RWPE1 (cell line): ENCODE measurements around the gene PDE4D.
"Not testable (repeated sequence)": the region's sequence is repeated elsewhere in the genome, so short reads cannot be mapped to it uniquely, and the experiment has no call there.

Experiments used
- CTCF ChIA-PET: fragments of 350-600 bp; sonication (Branson Sonifier 250); formaldehyde crosslinking; extraction: SDS; loops from one replicate; lab custom pipeline; 2021; lab: Yijun Ruan, JAX
- POLR2A ChIA-PET: fragments of 400-600 bp; formaldehyde crosslinking; extraction: SDS; loops from one replicate; lab custom pipeline; 2020; ENCODE audit warnings: antibody characterized with exemption; ENCODE audit not compliant: low non-redundant PET; lab: Yijun Ruan, JAX
- DNase-seq: peaks from one replicate; pipeline ENCODE4 v3.0.0; 2012; ENCODE audit warnings: low spot score
- H3K27ac ChIP-seq: fragments of 450-650 bp; 2 replicates; pipeline ENCODE4 v1.5.1; 2017
- TF ChIP-seq, protein P1 (sequence below): fragments of 450-650 bp; conservative IDR thresholded peaks from 2 replicates; pipeline ENCODE4 v1.5.1; 2017; ENCODE audit warnings: low read depth, mild to moderate bottlenecking

The PDE4D gene

GRCh38 chr5:59421986-59422941, 471.3 kb downstream of the PDE4D start:
- H3K27ac ChIP-seq: no peak overlapping the region
- TF ChIP-seq, protein P1, sequence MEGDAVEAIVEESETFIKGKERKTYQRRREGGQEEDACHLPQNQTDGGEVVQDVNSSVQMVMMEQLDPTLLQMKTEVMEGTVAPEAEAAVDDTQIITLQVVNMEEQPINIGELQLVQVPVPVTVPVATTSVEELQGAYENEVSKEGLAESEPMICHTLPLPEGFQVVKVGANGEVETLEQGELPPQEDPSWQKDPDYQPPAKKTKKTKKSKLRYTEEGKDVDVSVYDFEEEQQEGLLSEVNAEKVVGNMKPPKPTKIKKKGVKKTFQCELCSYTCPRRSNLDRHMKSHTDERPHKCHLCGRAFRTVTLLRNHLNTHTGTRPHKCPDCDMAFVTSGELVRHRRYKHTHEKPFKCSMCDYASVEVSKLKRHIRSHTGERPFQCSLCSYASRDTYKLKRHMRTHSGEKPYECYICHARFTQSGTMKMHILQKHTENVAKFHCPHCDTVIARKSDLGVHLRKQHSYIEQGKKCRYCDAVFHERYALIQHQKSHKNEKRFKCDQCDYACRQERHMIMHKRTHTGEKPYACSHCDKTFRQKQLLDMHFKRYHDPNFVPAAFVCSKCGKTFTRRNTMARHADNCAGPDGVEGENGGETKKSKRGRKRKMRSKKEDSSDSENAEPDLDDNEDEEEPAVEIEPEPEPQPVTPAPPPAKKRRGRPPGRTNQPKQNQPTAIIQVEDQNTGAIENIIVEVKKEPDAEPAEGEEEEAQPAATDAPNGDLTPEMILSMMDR: no peak
- CTCF ChIA-PET: no interaction called here
- DNase-seq: no peak
- POLR2A ChIA-PET: no interaction called here

DNA sequence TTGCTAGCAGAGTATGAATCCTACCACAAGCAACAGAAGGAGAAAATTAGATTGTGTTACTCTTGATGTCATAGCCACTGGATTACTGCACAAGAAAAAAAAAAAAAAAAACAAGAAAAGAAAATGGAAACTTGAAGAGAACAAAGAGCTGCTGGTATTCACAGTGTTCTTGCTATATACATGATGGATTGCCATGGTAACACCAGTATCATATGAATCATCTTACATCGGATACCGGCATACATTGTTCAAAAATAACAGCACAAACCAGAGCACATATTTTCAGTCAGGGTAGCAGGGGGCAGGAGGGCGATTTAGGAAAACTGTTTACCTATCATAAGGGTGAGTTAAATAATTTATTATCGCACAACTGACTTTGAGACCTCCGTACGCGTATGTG, 472.9 kb downstream of the PDE4D start:
- no peak for DNase-seq
- CTCF ChIA-PET: no interaction called here
- TF ChIP-seq, protein P1: no peak
- no peak overlapping the region for H3K27ac ChIP-seq
- POLR2A ChIA-PET: interaction anchor here (0.6 kb wide), 1 partner anchor 28 kb away, joined by 4 read pairs; no protein-coding TSS in a partner anchor

GRCh38 chr5:59418808-59419207, 474.7 kb downstream of the PDE4D start:
- TF ChIP-seq, protein P1: no peak
- POLR2A ChIA-PET: no interaction called here
- CTCF ChIA-PET: no interaction called here

GRCh38 chr5:59416451-59416850, 477.1 kb downstream of the PDE4D start:
- ChIA-PET CTCF (no interaction called here), POLR2A (no interaction called here)
- H3K27ac ChIP-seq: no peak overlapping the region
- no peak for DNase-seq
- TF ChIP-seq, protein P1: no peak

More at GRCh38 chr5:59418808-59419207, 474.7 kb downstream of the PDE4D start:
- no peak for DNase-seq
- H3K27ac ChIP-seq: no peak overlapping the region

- CTCF ChIA-PET: no interaction called here
- no peak for DNase-seq
- TF ChIP-seq, protein P1: no peak
- no peak overlapping the region for H3K27ac ChIP-seq
- POLR2A ChIA-PET: no interaction called here
Observed at GRCh38 chr5:59416026-59416425, 477.5 kb downstream of the PDE4D start.

- ChIA-PET CTCF (interaction anchor here (0.6 kb wide), 1 partner anchor 141 kb away, joined by 6 read pairs; no protein-coding TSS in a partner anchor), POLR2A (no interaction called here)
- TF ChIP-seq, protein P1: no peak
- no peak for DNase-seq
- no peak overlapping the region for H3K27ac ChIP-seq
Observed at GRCh38 chr5:59412428-59412827, 481.1 kb downstream of the PDE4D start.

DNA sequence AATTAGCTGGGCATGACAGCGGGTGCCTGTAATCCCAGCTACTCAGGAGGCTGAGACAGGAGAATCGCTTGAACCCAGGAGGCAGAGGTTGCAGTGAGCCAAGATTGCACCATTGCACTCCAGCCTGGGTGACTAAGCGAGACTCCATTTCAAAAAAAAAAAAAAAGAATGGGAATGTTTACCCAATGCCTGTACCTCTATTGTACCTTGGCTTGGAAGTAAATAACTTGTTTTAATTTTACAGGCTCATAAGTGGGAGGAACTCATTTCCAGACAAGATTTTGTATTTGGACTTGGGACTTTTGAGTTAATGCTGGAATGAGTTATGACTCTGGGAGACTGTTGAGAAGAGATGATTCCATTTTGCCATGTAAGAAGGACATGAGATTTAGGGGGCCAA, 484.5 kb downstream of the PDE4D start:
- CTCF ChIA-PET, POLR2A ChIA-PET, DNase-seq, H3K27ac ChIP-seq: not testable (repeated sequence)
